D721Med (cell line): ENCODE data around the gene ADD2.

ENCODE experiments used
- DNase-seq: peaks from one replicate; pipeline ENCODE4 v3.0.0; 2011; ENCODE audit warnings: low spot score; ENCODE audit not compliant: insufficient read length
- FAIRE-seq: peaks from 2 replicates; lab custom pipeline; 2011; peaks lifted over from hg19 to GRCh38; lab: Jason Lieb, UNC
- TF ChIP-seq, protein P1 (sequence below): IDR thresholded peaks from 2 replicates; pipeline ENCODE4 v1.5.1; 2012; ENCODE audit warnings: mild to moderate bottlenecking, control low read depth; ENCODE audit not compliant: insufficient read depth; ENCODE audit errors: missing control alignments

Gene ADD2

DNA sequence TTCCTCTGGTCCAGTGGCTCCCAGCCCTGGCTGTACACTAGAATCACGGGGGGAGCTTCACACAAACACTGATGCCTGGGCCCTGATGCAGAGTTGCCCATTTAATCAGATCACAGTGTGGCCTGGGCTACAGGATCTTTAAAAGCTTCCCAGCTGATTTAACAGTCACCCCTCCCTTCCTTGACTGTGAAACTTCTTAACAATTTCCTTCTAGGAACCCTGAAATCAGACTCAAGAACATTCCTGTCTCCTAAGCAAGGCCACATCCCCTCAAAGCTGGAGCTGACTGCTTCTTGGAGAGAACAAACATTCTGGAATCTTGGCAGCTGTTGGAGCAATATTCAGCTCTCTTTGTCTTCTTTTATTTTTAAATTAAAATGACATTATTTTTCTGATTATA lies 88.7 kb downstream of the ADD2 start:
- DNase-seq: no peak
- no peak for FAIRE-seq
- TF ChIP-seq, protein P1, sequence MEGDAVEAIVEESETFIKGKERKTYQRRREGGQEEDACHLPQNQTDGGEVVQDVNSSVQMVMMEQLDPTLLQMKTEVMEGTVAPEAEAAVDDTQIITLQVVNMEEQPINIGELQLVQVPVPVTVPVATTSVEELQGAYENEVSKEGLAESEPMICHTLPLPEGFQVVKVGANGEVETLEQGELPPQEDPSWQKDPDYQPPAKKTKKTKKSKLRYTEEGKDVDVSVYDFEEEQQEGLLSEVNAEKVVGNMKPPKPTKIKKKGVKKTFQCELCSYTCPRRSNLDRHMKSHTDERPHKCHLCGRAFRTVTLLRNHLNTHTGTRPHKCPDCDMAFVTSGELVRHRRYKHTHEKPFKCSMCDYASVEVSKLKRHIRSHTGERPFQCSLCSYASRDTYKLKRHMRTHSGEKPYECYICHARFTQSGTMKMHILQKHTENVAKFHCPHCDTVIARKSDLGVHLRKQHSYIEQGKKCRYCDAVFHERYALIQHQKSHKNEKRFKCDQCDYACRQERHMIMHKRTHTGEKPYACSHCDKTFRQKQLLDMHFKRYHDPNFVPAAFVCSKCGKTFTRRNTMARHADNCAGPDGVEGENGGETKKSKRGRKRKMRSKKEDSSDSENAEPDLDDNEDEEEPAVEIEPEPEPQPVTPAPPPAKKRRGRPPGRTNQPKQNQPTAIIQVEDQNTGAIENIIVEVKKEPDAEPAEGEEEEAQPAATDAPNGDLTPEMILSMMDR: no peak

DNA sequence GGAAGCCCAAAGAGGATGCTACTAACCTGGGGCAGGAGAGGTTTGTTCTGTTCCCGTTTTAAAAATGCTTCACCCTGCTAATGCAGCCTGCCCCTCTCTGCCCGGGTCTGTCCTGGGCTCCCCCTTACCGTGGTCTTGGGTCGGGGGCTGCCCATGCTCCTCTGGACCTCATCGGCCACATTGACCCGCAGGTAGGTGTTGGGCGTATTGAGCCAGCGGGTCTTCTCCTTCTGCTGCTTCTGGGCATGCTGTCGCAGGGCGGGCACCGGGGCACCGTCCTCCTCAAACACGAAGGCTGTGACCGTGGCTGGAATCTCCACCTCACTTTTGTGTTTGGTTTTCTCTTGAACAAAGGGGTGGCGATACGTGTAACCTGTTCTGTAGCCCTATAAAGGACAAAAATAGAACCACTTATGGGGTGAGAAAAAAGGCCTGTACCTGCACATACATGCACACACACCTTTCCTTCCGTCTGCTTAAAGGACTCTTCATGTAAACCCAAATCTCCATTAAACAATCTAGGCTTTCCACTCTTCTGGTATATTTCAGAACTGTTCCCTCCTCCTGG lies 89.3 kb downstream of the ADD2 start:
- TF ChIP-seq, protein P1: no peak

DNA sequence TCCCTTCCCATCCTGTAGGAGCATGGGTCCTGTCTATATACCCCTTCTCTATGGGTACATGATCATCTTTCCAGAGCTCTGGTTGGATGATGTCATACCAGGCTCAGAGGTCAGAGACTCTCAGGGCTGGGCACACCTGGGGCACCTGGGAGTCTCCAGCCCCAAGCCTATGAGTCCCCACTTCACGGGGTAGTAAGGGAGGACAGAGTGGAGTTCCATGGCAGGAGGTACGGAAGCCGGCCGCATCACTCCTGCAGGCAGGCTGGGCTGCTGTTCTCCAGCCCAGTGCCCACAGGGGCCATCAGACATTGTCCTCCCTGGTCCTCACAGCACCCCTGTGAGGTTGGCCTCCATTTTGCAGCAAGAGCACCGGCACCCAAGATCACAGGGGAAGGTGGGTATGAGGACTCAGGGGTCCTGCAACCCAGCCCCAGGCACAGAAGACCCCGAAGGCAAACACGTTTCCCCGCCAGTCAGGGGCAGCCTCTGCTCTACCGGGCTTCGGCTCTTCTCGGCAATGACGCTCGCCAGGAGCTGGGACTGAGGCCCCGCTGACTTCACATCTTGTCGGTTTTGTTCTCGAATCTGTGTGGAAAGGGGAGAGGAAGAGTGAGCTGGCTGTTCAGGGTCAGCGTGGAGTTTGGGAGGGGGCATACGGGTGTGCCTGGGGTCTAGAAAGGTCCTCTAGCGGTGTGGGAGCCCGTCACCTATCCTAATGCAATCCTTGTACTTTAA lies 91.5 kb downstream of the ADD2 start:
- TF ChIP-seq, protein P1: no peak
- DNase-seq (no peak), FAIRE-seq (no peak)

More for the DNA sequence above, 89.3 kb downstream of the ADD2 start:
- FAIRE-seq (no peak), DNase-seq (no peak)

DNA sequence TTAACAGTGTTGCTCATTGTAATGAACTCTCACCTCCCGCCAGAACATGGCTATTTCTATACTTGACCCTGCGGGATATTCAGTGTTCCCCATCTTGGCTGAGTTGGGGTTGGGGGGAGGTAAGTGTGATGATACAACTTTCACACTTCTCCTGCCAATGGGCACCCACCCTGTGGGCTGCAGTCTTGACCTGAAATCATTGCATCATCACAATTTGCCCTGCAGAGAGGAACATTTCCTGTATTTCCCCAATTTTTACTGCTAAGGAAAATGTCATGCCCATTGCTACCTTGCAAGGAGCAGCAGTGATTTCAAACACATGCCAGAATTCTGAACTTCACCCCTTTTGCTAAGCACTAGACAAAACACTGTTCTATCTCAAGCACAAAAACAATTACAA lies 92.1 kb downstream of the ADD2 start:
- TF ChIP-seq, protein P1: no peak
- FAIRE-seq (no peak), DNase-seq (no peak)

DNA sequence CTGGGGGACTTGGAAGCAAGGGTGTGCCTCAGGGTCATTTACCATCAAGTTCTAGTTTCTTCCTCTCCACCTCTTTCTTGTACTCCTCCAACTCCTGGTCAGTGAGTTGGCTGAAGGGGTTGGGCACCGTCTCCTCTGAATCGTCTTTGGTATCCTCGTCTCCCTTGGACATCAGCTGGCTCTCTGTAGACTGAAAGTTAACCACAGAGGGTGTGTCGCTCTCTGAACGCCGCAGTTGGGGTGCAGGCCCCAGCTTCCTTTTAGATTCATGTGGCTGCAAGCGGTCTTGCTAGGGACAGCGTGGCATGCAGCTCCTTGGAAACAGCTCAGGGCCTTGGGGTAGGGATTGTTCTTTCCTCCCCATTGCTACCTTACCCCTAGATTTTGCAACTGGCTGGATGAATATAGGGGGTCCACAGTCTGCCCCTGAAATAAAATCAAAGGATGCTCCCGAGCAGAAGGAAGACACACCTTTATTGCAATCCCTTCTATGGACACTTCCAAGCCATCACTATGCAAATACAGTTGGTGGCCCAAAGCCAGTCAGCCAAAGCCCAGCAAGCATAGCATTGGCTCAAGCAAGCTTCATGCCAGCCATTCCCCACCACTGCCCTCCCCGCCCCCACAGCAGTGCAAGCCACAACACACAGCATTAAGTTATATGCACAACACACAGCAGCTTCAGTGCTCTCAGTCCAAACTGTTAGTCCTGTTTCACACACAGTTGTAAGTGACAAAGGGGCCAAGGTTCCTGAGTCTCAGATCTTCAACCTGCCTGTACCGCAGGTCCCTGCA lies 93.2 kb downstream of the ADD2 start:
- TF ChIP-seq, protein P1: no peak
- FAIRE-seq (no peak), DNase-seq (no peak)

DNA sequence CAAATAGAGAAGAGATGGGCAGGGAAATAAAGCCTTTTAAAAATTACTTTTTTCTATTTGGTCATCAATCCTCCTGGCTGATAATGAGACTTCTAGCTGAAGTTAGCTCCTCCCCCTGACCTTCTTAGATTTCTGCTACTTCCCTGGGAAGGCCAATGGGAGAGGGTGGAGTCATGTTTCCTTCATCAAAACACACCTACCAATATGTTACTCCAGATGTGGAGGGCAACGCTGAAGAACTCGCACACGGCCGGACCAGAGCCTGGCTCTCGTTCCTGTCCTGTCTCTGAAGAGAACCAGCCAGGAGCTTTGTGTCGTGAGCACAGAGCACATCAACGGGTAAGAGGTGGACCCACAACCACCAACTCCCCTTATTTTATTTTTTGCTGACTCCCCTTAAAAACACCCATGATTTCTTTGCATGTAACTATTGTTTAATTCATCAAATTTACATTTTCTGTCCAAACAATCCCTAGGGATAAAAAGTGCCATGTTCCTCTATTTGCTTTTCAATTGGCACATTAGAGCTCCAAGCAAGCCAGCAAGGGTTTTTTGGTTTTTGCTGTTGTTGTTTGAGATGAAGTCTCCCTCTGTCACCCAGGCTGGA lies 94.9 kb downstream of the ADD2 start:
- FAIRE-seq: no peak
- DNase-seq: no peak
- TF ChIP-seq, protein P1: no peak
